ENCODE measurements around the gene EID3.

GRCh38 chr12:104285740-104286515, 17.6 kb upstream of the EID3 start:
- TF ChIP-seq EZH2 (IDR thresholded peaks at IDR 0.05; ENCODE audit: borderline replicate concordance, insufficient read depth, low read length, poor library complexity, severe bottlenecking) (no peak), CTCF (IDR thresholded peaks at IDR 0.05; ENCODE audit: poor library complexity, severe bottlenecking) (no peak), MXI1 (conservative IDR thresholded peaks at IDR 0.05; ENCODE audit: poor library complexity, severe bottlenecking) (no peak), POLR2AphosphoS5 (IDR thresholded peaks at IDR 0.05) (no peak), SMC3 (conservative IDR thresholded peaks at IDR 0.05; ENCODE audit: poor library complexity) (no peak), TAF1 (IDR thresholded peaks at IDR 0.05; ENCODE audit: low read depth) (no peak), RAD21 (conservative IDR thresholded peaks at IDR 0.05) (no peak), EP300 (conservative IDR thresholded peaks at IDR 0.05; ENCODE audit: poor library complexity, severe bottlenecking) (no peak)
- TF ChIP-seq, protein P1, sequence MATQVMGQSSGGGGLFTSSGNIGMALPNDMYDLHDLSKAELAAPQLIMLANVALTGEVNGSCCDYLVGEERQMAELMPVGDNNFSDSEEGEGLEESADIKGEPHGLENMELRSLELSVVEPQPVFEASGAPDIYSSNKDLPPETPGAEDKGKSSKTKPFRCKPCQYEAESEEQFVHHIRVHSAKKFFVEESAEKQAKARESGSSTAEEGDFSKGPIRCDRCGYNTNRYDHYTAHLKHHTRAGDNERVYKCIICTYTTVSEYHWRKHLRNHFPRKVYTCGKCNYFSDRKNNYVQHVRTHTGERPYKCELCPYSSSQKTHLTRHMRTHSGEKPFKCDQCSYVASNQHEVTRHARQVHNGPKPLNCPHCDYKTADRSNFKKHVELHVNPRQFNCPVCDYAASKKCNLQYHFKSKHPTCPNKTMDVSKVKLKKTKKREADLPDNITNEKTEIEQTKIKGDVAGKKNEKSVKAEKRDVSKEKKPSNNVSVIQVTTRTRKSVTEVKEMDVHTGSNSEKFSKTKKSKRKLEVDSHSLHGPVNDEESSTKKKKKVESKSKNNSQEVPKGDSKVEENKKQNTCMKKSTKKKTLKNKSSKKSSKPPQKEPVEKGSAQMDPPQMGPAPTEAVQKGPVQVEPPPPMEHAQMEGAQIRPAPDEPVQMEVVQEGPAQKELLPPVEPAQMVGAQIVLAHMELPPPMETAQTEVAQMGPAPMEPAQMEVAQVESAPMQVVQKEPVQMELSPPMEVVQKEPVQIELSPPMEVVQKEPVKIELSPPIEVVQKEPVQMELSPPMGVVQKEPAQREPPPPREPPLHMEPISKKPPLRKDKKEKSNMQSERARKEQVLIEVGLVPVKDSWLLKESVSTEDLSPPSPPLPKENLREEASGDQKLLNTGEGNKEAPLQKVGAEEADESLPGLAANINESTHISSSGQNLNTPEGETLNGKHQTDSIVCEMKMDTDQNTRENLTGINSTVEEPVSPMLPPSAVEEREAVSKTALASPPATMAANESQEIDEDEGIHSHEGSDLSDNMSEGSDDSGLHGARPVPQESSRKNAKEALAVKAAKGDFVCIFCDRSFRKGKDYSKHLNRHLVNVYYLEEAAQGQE (IDR thresholded peaks at IDR 0.05; ENCODE audit: borderline replicate concordance): no peak

Data from neural cell (in vitro differentiated cells).